Natural killer cell (primary cell): ENCODE data around the gene DNAI1. TPM values are rescaled to one million over a fixed set of nuclear protein-coding genes. Genes with fewer than 3 reads are reported as not detected.
"Not testable (repeated sequence)": the region's sequence is repeated elsewhere in the genome, so short reads cannot be mapped to it uniquely, and the experiment has no call there.

Experiments used
- ATAC-seq, 3 donors: fragments of 150-1000 bp in 2 of 3; fragments of 200-7000 bp in 1 of 3; cut with Tn5 transposase; 1 replicate in 1 of 3; 2 replicates in 2 of 3; pipeline ENCODE4 v1.10.0; 2021; ENCODE audit warnings: mild to moderate bottlenecking in 2 of 3, moderate library complexity in 2 of 3
- DNase-seq, 2 donors: peaks; one replicate each; pipeline versions ENCODE4 v3.0.0 to v3.0.0-alpha.2; 2013 to 2021; ENCODE audit warnings: mixed read lengths in 1 of 2
- H3K27ac ChIP-seq: one replicate; pipeline ENCODE4 v1.5.1; 2013; ENCODE audit warnings: mild to moderate bottlenecking, low read length
- H3K27me3 ChIP-seq: one replicate; pipeline ENCODE4 v1.6.1; 2013; ENCODE audit warnings: low read length; ENCODE audit not compliant: control insufficient read depth, insufficient read depth
- H3K36me3 ChIP-seq: one replicate; pipeline ENCODE4 v1.6.1; 2013; ENCODE audit warnings: low read length; ENCODE audit not compliant: control insufficient read depth, insufficient read depth
- H3K4me1 ChIP-seq: one replicate; pipeline ENCODE4 v1.6.1; 2013; ENCODE audit warnings: low read length; ENCODE audit not compliant: control insufficient read depth, insufficient read depth
- H3K4me3 ChIP-seq: one replicate; pipeline ENCODE4 v1.5.1; 2013; ENCODE audit warnings: low read length
- H3K9me3 ChIP-seq: one replicate; pipeline ENCODE4 v1.6.1; 2013; ENCODE audit warnings: low read length; ENCODE audit not compliant: control insufficient read depth, insufficient read depth
- H3K27ac Mint-ChIP-seq, 2 donors: one replicate each; pipeline ENCODE4 v1.8.0; 2022; ENCODE audit warnings: mild to moderate bottlenecking in 2 of 2, mixed read lengths in 2 of 2, moderate library complexity in 1 of 2
- H3K27me3 Mint-ChIP-seq, 2 donors: one replicate each; pipeline ENCODE4 v1.8.0; 2022; ENCODE audit warnings: low read depth in 2 of 2, mixed read lengths in 2 of 2
- H3K36me3 Mint-ChIP-seq: one replicate; pipeline ENCODE4 v1.8.0; 2022; ENCODE audit warnings: mixed read lengths
- H3K4me1 Mint-ChIP-seq, 2 donors: one replicate each; pipeline ENCODE4 v1.8.0; 2022; ENCODE audit warnings: mixed read lengths in 2 of 2
- H3K4me3 Mint-ChIP-seq: one replicate; pipeline ENCODE4 v1.8.0; 2022; ENCODE audit warnings: mild to moderate bottlenecking, moderate library complexity, mixed read lengths
- H3K9me3 Mint-ChIP-seq, 2 donors: one replicate each; pipeline ENCODE4 v1.8.0; 2022; ENCODE audit warnings: mixed read lengths in 2 of 2
- CTCF ChIP-seq: fragments of 200-600 bp; IDR thresholded peaks from one replicate; pipeline ENCODE4 v1.8.0; 2022; ENCODE audit warnings: antibody characterized with exemption
- WGBS: methylation state at CpG from one replicate; pipeline ENCODE4 v1.1.7; 2013; ENCODE audit warnings: missing lambda C conversion rate; ENCODE audit not compliant: insufficient coverage; 5-methylcytosine and 5-hydroxymethylcytosine counted together
- intact Hi-C: fragments of 100-400 bp; cut with micrococcal nuclease; formaldehyde crosslinking; loops from one replicate; pipeline ENCODE4 v1.14.2; 2022
- total RNA-seq, 4 donors: library from RNA; stranded (reverse); fragments of 120-200 nt in 1 of 4; gene quantifications; one replicate each; pipeline versions ENCODE4 v1.2.3 to v1.2.4, GENCODE V29; 2013 to 2022

Gene DNAI1
- total RNA-seq, 3 donors from 2014 or later (not counting 1 experiment from before 2014, with no cell fraction given) = not detected

- Mint-ChIP-seq H3K36me3 (no peaks in the 10 kb centered on the region), H3K27ac (no peak overlapping the region), H3K4me3 (no peak overlapping the region), H3K4me1 (peaks cover 5 to 17% of the 10 kb centered on the region in 2 donors), H3K27me3 (no peaks in the 10 kb centered on the region), H3K9me3 (no peaks in the 10 kb centered on the region)
- Histone ChIP-seq H3K9me3 (no peaks in the 10 kb centered on the region), H3K36me3 (no peaks in the 10 kb centered on the region), H3K27ac (no peak overlapping the region), H3K4me3 (no peak overlapping the region), H3K4me1 (no peaks in the 10 kb centered on the region), H3K27me3 (no peaks in the 10 kb centered on the region)
- no peak for TF ChIP-seq CTCF
- 95% methylated on average over 2 of the region's 2 CpGs for WGBS
- DNase-seq (no peak), ATAC-seq (no peak)
- intact Hi-C loops = no loop called here
These were observed 26.9 kb upstream of the DNAI1 start for GRCh38 chr9:34431667-34432066.

GRCh38 chr9:34437006-34437925 lies 21.3 kb upstream of the DNAI1 start:
- peak; percentile 27 to 88 for DNase-seq
- Histone ChIP-seq H3K4me1 (peaks cover 3% of the 10 kb centered on the region), H3K36me3 (peaks cover 2% of the 10 kb centered on the region), H3K9me3 (no peaks in the 10 kb centered on the region), H3K27me3 (no peaks in the 10 kb centered on the region), H3K27ac (no peak overlapping the region), H3K4me3 (no peak overlapping the region)
- Mint-ChIP-seq H3K4me1 (peaks cover 7 to 12% of the 10 kb centered on the region in 2 donors), H3K36me3 (no peaks in the 10 kb centered on the region), H3K27me3 (no peaks in the 10 kb centered on the region), H3K4me3 (no peak overlapping the region), H3K27ac (no peak overlapping the region), H3K9me3 (no peaks in the 10 kb centered on the region)
- TF ChIP-seq CTCF = peak; percentile 73
- peak; percentile 89 to 93 (median 92) for ATAC-seq
- intact Hi-C loops = loop anchor here (1.0 to 5.0 kb wide), 3 partner anchors 63 to 197 kb away; no protein-coding TSS in a partner anchor
- WGBS = 83% methylated on average over 12 of the region's 14 CpGs

GRCh38 chr9:34437926-34438307 lies 20.7 kb upstream of the DNAI1 start:
- H3K27me3 ChIP-seq, H3K4me3 ChIP-seq, DNase-seq, H3K27me3 Mint-ChIP-seq, H3K4me1 ChIP-seq, H3K27ac ChIP-seq, H3K36me3 Mint-ChIP-seq, H3K4me3 Mint-ChIP-seq, ATAC-seq, H3K27ac Mint-ChIP-seq, H3K9me3 ChIP-seq, H3K9me3 Mint-ChIP-seq, H3K36me3 ChIP-seq: not testable (repeated sequence)
- WGBS = 97% methylated on average over 28 of the region's 28 CpGs
- intact Hi-C loops = loop anchor here (1.0 to 5.0 kb wide), 3 partner anchors 62 to 196 kb away; no protein-coding TSS in a partner anchor
- H3K4me1 Mint-ChIP-seq = peaks cover 7 to 11% of the 10 kb centered on the region in 2 donors

GRCh38 chr9:34438465-34438864 lies 20.1 kb upstream of the DNAI1 start:
- not testable (repeated sequence) for DNase-seq, H3K27ac Mint-ChIP-seq, H3K36me3 ChIP-seq, H3K9me3 ChIP-seq, H3K27ac ChIP-seq, H3K27me3 Mint-ChIP-seq, H3K4me3 Mint-ChIP-seq, H3K27me3 ChIP-seq, H3K4me1 ChIP-seq, ATAC-seq, H3K9me3 Mint-ChIP-seq, H3K36me3 Mint-ChIP-seq, H3K4me3 ChIP-seq
- intact Hi-C loops = loop anchor here (5.0 kb wide), 1 partner anchor 154 kb away; no protein-coding TSS in a partner anchor
- WGBS = 97% methylated on average over 4 of the region's 4 CpGs
- H3K4me1 Mint-ChIP-seq = peaks cover 7 to 13% of the 10 kb centered on the region in 2 donors
